ENCODE measurements around the gene ANKS3.

GRCh38 chr16:4763791-4764190 lies 29.7 kb upstream of the ANKS3 start:
- TF ChIP-seq CTCF (IDR thresholded peaks at IDR 0.05; ENCODE audit: extremely low read depth in 1 of 2, insufficient read depth in 1 of 2, low read depth in 1 of 2, low read length in 2 of 2) (no peak), POLR2A (IDR thresholded peaks at IDR 0.05; ENCODE audit: low read depth, low read length) (no peak), EZH2 (IDR thresholded peaks at IDR 0.05; ENCODE audit: borderline replicate concordance, low read depth, low read length, severe bottlenecking) (no peak), POLR2AphosphoS5 (IDR thresholded peaks at IDR 0.05; ENCODE audit: insufficient read depth, low read depth, low read length) (no peak), GATA2 (IDR thresholded peaks at IDR 0.05; ENCODE audit: insufficient read depth, insufficient read length, low read depth, low read length) (no peak)
